KOPT-K1 (cell line): Measurements from ENCODE around the gene TRIM28.
"Not testable (repeated sequence)": the region's sequence is repeated elsewhere in the genome, so short reads cannot be mapped to it uniquely, and the experiment has no call there.

ENCODE experiments used
- H3K27ac ChIP-seq: fragments of 200-600 bp; sonication (generic); 2 replicates; pipeline ENCODE4 v1.5.1; 2016; ENCODE audit warnings: antibody characterized with exemption, mild to moderate bottlenecking, low read depth, low read length; ENCODE audit not compliant: poor library complexity, severe bottlenecking
- H3K36me3 ChIP-seq: fragments of 200-600 bp; sonication (generic); 2 replicates; pipeline ENCODE4 v1.5.1; 2017; ENCODE audit warnings: antibody characterized with exemption, mild to moderate bottlenecking, low read length, moderate library complexity; ENCODE audit not compliant: insufficient read depth
- H3K9me3 ChIP-seq: fragments of 200-600 bp; sonication (generic); 2 replicates; pipeline ENCODE4 v1.5.1; 2017; ENCODE audit warnings: antibody characterized with exemption, low read length, mild to moderate bottlenecking; ENCODE audit not compliant: insufficient read depth, poor library complexity, severe bottlenecking

TRIM28 gene

DNA sequence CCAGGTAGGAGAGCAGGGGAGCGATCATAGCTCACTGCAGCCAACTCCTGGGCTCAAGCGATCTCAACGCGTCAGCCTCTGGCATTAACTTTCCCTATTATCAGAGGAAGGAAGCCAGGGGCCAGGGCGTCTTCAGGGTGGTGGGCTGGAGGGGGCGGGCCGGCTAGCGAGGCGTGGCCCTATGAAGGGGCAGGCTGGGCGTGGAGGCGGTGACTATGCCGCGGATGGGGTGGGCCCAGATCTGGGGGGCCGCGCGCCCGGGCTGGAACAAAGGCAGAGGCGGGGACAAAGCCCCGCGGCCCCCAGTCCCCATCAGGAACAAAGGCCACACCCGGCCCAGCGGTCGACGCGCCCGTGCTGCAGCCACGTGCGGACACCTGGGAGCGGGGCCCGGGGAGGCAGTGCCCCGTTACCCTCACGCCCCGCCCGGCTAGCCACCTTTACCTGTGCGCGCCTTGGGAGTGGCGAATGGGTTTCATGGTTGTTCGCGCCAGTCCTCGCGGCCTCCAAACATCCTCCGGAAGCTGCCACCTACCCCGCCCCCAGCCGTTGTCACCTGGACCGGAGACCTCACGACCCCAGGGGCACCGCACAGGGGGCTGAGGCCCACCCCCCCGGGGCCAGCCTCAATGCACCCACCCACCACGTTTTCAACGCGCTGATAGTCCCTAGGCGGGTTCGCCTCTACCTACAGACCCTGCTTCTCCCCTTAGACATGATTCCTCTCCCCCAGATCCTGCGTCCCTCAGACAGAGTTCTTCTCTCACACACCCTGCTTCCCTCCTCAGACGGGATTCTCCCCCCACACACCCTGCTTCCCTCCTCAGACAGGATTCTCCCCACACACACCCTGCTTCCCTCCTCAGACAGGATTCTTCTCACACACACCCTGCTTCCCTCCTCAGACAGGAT is 5.4 kb upstream of the TRIM28 start:
- H3K27ac ChIP-seq, result peak overlapping the region; percentile 66
- H3K9me3 ChIP-seq, result no peaks in the 10 kb centered on the region
- no peaks in the 10 kb centered on the region for H3K36me3 ChIP-seq

DNA sequence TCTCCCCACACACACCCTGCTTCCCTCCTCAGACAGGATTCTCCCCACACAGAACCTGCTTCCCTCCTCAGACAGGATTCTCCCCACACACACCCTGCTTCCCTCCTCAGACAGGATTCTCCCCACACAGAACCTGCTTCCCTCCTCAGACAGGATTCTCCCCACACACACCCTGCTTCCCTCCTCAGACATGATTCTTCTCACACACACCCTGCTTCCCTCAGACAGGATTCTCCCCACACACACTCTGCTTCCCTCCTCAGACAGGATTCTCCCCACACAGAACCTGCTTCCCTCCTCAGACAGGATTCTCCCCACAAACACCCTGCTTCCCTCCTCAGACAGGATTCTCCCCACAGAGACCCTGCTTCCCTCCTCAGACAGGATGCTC is 4.7 kb upstream of the TRIM28 start:
- not testable (repeated sequence) for H3K36me3 ChIP-seq, H3K9me3 ChIP-seq
- H3K27ac ChIP-seq, result peak overlapping the region; percentile 66

DNA sequence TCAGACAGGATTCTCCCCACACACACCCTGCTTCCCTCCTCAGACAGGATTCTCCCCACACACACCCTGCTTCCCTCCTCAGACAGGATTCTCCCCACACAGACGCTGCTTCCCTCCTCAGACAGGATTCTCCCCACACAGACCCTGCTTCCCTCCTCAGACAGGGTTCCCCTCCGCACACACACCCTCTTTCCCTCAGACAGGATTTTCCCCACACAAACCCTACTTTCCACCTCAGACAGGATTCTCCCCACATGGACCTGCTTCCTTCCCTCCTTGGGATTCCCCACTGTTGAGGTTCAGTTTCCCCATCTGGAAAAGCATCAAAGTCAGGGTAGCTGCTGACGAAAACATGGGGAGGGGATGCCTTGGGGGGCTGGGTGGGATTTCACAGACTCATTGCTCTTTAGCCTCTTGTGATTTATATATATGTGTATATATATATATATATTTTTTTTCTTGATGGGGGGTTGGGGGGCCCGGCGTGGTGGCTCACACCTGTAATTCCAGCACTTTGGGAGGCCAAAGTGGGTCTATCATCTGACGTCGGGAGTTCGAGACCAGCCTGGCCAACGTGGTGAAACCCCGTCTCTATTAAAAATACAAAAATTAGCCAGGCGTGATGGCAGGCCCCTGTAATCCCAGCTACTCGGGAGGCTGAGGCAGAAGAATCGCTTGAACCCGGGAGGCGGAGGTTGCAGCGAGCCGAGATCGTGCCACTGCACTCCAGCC is 1.1 kb upstream of the TRIM28 start:
- H3K36me3 ChIP-seq, result peaks cover 31% of the 10 kb centered on the region
- not testable (repeated sequence) for H3K27ac ChIP-seq, H3K9me3 ChIP-seq

DNA sequence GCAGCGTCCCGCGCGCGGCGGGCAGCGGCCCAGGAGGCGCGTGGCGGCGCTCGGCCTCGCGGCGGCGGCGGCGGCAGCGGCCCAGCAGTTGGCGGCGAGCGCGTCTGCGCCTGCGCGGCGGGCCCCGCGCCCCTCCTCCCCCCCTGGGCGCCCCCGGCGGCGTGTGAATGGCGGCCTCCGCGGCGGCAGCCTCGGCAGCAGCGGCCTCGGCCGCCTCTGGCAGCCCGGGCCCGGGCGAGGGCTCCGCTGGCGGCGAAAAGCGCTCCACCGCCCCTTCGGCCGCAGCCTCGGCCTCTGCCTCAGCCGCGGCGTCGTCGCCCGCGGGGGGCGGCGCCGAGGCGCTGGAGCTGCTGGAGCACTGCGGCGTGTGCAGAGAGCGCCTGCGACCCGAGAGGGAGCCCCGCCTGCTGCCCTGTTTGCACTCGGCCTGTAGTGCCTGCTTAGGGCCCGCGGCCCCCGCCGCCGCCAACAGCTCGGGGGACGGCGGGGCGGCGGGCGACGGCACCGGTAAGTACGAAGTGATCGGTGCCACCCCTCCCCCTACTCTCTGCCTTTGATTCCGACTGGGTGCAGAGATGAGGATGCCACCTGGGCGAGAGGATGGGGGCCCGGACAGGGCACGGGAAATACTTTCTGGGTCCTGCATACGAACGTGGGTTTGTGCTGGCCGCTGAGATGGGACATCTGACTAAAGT is 874 bp downstream of the TRIM28 start:
- H3K9me3 ChIP-seq, result no peaks in the 10 kb centered on the region
- peak overlapping the region; percentile 92 for H3K27ac ChIP-seq
- peaks cover 51% of the 10 kb centered on the region for H3K36me3 ChIP-seq

DNA sequence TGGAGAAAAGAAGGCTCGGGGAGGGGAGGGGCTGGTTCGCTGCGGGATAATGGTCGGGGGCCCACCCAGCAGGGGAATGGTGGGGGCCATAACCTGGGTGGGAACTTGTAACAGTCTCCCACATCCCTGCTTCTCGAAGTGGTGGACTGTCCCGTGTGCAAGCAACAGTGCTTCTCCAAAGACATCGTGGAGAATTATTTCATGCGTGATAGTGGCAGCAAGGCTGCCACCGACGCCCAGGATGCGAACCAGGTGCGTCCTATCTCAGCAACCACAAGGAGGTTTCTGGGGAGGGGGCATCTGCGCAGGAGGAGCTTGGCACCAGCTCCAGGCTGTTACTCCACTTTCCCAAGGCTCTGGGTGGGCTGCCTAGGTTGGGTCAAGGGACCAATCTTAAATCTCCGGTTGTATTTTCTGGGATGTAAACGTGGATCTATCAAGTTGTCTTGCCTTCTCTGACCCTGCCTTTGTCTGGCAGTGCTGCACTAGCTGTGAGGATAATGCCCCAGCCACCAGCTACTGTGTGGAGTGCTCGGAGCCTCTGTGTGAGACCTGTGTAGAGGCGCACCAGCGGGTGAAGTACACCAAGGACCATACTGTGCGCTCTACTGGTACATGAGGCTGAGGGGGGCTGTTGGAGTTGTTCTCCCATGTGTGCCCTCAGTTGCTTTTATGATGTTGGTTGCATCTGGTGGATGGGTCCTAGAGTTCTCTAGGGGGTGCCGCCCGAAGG is 1.6 kb downstream of the TRIM28 start:
- peak overlapping the region; percentile 92 for H3K27ac ChIP-seq
- peaks cover 58% of the 10 kb centered on the region for H3K36me3 ChIP-seq

DNA sequence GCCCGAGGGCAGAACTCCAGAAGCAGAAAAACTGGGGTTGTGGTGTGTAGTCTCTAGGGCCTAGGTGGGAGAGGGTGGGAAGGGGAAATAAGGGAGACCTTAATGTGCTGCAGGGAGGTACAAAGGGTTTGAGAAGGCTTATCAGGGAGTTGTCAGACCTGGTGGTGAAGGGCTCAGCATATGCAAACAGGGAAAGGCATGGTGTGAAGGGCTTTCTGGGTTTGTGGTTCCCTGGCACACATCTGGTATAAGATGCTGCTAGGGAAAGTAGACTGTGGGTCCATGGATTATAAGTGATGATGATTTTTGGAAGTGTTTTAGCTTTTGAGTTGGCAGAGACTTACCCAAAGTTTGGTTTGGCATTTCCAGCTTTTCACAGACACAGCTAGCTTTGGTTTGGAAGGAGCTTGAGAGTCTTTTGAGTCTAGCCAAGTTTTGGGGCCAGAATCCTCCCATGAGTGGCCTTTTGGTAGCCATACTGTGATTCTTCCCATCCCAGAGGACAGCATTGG is 2.2 kb downstream of the TRIM28 start:
- peaks cover 64% of the 10 kb centered on the region for H3K36me3 ChIP-seq
- H3K27ac ChIP-seq, result peak overlapping the region; percentile 92
- no peaks in the 10 kb centered on the region for H3K9me3 ChIP-seq

More for the DNA sequence above, 1.6 kb downstream of the TRIM28 start:
- no peaks in the 10 kb centered on the region for H3K9me3 ChIP-seq

DNA sequence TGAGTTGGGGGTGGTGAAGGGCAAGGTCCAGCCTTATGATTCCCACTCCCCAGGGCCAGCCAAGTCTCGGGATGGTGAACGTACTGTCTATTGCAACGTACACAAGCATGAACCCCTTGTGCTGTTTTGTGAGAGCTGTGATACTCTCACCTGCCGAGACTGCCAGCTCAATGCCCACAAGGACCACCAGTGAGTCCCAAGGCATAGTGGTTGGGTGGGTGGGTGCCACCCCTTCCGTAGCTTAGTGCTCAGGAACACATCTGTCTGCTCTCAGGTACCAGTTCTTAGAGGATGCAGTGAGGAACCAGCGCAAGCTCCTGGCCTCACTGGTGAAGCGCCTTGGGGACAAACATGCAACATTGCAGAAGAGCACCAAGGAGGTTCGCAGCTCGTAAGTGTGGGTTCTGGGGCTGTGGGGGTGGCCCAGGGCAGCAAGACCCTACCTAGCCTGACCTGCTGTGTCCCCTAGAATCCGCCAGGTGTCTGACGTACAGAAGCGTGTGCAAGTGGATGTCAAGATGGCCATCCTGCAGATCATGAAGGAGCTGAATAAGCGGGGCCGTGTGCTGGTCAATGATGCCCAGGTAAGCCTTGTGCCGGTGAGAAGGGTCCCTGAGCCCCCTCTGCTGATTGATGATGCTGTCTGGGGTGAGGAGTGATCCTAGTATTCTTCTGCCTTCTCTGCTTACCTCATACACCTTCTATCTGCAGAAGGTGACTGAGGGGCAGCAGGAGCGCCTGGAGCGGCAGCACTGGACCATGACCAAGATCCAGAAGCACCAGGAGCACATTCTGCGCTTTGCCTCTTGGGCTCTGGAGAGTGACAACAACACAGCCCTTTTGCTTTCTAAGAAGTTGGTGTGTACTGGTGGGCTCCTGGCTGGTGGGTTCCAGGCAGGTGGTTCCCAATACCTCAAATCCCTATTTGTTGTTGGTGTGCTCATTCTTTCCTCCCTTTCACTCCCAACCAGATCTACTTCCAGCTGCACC is 3.8 kb downstream of the TRIM28 start:
- peaks cover 79% of the 10 kb centered on the region for H3K36me3 ChIP-seq
- no peaks in the 10 kb centered on the region for H3K9me3 ChIP-seq
- H3K27ac ChIP-seq, result no peak overlapping the region

DNA sequence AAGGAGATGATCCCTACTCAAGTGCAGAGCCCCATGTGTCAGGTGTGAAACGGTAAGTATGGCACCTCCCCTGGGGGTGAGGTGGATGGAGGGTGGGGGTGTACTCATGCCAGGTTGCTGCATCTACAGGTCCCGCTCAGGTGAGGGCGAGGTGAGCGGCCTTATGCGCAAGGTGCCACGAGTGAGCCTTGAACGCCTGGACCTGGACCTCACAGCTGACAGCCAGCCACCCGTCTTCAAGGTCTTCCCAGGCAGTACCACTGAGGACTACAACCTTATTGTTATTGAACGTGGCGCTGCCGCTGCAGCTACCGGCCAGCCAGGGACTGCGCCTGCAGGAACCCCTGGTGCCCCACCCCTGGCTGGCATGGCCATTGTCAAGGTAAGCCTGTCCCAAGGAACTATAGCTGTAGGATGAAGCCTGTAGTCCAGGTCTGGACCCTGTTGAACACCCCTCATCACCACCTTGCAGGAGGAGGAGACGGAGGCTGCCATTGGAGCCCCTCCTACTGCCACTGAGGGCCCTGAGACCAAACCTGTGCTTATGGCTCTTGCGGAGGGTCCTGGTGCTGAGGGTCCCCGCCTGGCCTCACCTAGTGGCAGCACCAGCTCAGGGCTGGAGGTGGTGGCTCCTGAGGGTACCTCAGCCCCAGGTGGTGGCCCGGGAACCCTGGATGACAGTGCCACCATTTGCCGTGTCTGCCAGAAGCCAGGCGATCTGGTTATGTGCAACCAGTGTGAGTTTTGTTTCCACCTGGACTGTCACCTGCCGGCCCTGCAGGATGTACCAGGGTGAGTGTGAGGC is 5.2 kb downstream of the TRIM28 start:
- H3K9me3 ChIP-seq, result no peaks in the 10 kb centered on the region
- peaks cover 91% of the 10 kb centered on the region for H3K36me3 ChIP-seq
- no peak overlapping the region for H3K27ac ChIP-seq

DNA sequence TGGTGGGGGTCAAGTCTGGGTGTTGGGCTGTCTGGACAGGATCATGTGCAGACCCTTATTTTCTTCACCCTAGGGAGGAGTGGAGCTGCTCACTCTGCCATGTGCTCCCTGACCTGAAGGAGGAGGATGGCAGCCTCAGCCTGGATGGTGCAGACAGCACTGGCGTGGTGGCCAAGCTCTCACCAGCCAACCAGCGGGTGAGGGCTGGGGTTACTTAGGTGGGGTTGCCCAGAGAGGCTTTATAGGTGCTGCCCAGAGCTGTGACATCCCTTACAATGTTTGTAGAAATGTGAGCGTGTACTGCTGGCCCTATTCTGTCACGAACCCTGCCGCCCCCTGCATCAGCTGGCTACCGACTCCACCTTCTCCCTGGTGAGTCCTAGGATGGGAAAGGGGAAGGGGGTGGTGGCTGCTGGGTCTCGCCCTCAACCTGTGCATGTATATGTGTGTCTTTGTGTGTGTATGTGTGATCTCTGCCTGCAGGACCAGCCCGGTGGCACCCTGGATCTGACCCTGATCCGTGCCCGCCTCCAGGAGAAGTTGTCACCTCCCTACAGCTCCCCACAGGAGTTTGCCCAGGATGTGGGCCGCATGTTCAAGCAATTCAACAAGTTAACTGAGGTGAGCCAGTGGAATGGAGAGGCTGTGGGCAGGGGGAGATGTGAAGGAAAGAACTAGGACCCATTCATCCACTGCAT is 5.9 kb downstream of the TRIM28 start:
- H3K27ac ChIP-seq, result no peak overlapping the region
- peaks cover 89% of the 10 kb centered on the region for H3K36me3 ChIP-seq
- no peaks in the 10 kb centered on the region for H3K9me3 ChIP-seq

DNA sequence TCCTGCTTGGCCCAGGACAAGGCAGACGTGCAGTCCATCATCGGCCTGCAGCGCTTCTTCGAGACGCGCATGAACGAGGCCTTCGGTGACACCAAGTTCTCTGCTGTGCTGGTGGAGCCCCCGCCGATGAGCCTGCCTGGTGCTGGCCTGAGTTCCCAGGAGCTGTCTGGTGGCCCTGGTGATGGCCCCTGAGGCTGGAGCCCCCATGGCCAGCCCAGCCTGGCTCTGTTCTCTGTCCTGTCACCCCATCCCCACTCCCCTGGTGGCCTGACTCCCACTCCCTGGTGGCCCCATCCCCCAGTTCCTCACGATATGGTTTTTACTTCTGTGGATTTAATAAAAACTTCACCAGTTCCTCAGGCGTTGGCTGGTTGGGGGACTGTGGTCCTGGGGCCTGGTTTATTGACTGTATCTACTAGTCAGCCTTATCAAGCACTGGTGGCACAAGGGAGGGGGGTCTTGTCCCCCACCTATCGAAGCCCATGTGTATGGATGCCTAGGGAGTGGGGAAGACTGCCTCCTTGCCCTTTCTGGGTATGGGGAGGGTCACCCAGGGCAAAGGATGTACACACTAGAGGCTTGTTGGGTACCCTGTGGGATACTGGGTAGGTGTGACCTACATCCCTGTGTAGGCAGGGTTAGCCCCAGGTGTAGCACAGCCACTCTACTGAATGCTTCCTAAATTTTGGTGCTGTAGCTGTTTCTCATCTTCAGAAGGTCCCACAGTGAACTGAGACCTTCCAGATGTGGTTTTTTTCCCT is 6.7 kb downstream of the TRIM28 start:
- Histone ChIP-seq H3K9me3 (no peaks in the 10 kb centered on the region), H3K36me3 (peaks cover 85% of the 10 kb centered on the region), H3K27ac (no peak overlapping the region)

DNA sequence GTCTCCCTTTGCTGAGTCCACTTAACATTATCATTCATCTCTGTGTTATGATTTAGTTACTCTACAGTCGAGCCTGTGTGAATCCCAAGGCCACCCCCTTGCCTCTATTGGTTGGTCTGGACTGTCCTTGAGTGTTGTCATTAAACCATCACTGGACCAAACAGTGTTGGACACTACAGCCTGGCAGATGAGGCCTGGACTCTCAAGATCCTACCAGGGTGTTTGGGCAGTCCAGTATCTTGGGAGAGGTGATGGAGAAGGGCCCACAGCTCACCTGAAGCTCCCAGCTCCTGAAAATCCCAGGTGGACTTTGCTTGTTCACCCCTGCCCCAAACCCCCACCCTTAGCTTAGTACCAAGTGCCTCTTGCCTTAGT is 7.2 kb downstream of the TRIM28 start:
- Histone ChIP-seq H3K36me3 (peaks cover 85% of the 10 kb centered on the region), H3K9me3 (no peaks in the 10 kb centered on the region), H3K27ac (no peak overlapping the region)
